Astrocyte (in vitro differentiated cells and primary cell): ENCODE data around the gene PAK4. TPM values are rescaled to one million over a fixed set of nuclear protein-coding genes. Genes with fewer than 3 reads are reported as not detected.

Experiments
- DNase-seq: peaks from one replicate; pipeline ENCODE4 v3.0.0-alpha.2; 2010; ENCODE audit warnings: low read depth
- FAIRE-seq: peaks from 2 replicates; lab custom pipeline; 2011; peaks lifted over from hg19 to GRCh38; lab: Jason Lieb, UNC
- H2AFZ ChIP-seq: 2 replicates; pipeline ENCODE4 v1.6.0; 2012; ENCODE audit warnings: low read depth, low read length, inconsistent platforms
- H3K27ac ChIP-seq: 2 replicates; pipeline ENCODE4 v1.5.1; 2011; ENCODE audit warnings: low read depth, low read length, inconsistent platforms
- H3K27me3 ChIP-seq: 2 replicates; pipeline ENCODE4 v1.6.0; 2011; ENCODE audit warnings: low read length, inconsistent platforms; ENCODE audit not compliant: insufficient read depth
- H3K36me3 ChIP-seq: 2 replicates; pipeline ENCODE4 v1.5.1; 2011; ENCODE audit warnings: low read length, inconsistent platforms; ENCODE audit not compliant: insufficient read depth
- H3K4me1 ChIP-seq: 2 replicates; pipeline ENCODE4 v1.5.1; 2011; ENCODE audit warnings: low read length, inconsistent platforms; ENCODE audit not compliant: insufficient read depth
- H3K4me2 ChIP-seq: 2 replicates; pipeline ENCODE4 v1.6.0; 2012; ENCODE audit warnings: low read length, inconsistent platforms
- H3K4me3 ChIP-seq: 2 replicates; pipeline ENCODE4 v1.5.1; 2011; ENCODE audit warnings: low read depth, mild to moderate bottlenecking, low read length, inconsistent platforms; ENCODE audit not compliant: insufficient read depth
- H3K79me2 ChIP-seq: 2 replicates; pipeline ENCODE4 v1.6.0; 2012; ENCODE audit warnings: mild to moderate bottlenecking, low read length, inconsistent platforms; ENCODE audit not compliant: insufficient read depth
- H3K9ac ChIP-seq: 2 replicates; pipeline ENCODE4 v1.6.0; 2012; ENCODE audit warnings: mild to moderate bottlenecking, low read length, inconsistent platforms
- H3K9me3 ChIP-seq: 2 replicates; pipeline ENCODE4 v1.5.1; 2012; ENCODE audit warnings: low read depth, mild to moderate bottlenecking, low read length, inconsistent platforms; ENCODE audit not compliant: insufficient read depth
- H4K20me1 ChIP-seq: 2 replicates; pipeline ENCODE4 v1.6.0; 2012; ENCODE audit warnings: low read length, inconsistent platforms; ENCODE audit not compliant: insufficient read depth
- H3K27ac Mint-ChIP-seq: one replicate; pipeline ENCODE4 v1.8.0; 2021; ENCODE audit warnings: mild to moderate bottlenecking, mixed read lengths; ENCODE audit not compliant: unreplicated experiment
- H3K27me3 Mint-ChIP-seq: one replicate; pipeline ENCODE4 v1.8.0; 2021; ENCODE audit warnings: low read depth, mixed read lengths; ENCODE audit not compliant: unreplicated experiment
- H3K36me3 Mint-ChIP-seq: one replicate; pipeline ENCODE4 v1.8.0; 2021; ENCODE audit warnings: low read depth, mixed read lengths; ENCODE audit not compliant: unreplicated experiment
- H3K4me1 Mint-ChIP-seq: one replicate; pipeline ENCODE4 v1.8.0; 2021; ENCODE audit warnings: low read depth, mixed read lengths; ENCODE audit not compliant: unreplicated experiment
- H3K4me3 Mint-ChIP-seq: one replicate; pipeline ENCODE4 v1.8.0; 2021; ENCODE audit warnings: mild to moderate bottlenecking, moderate library complexity, mixed read lengths; ENCODE audit not compliant: unreplicated experiment
- H3K9me3 Mint-ChIP-seq: one replicate; pipeline ENCODE4 v1.8.0; 2021; ENCODE audit warnings: mild to moderate bottlenecking, mixed read lengths; ENCODE audit not compliant: unreplicated experiment
- CTCF ChIP-seq: IDR thresholded peaks from 2 replicates; pipeline ENCODE4 v1.5.1; 2011; ENCODE audit warnings: low read depth, mild to moderate bottlenecking, inconsistent platforms, low read length, moderate library complexity; ENCODE audit not compliant: insufficient read depth
- EZH2 ChIP-seq: IDR thresholded peaks from 2 replicates; pipeline ENCODE4 v1.6.1; 2012; ENCODE audit warnings: mild to moderate bottlenecking, low read length, inconsistent platforms; ENCODE audit not compliant: insufficient read depth
- total RNA-seq: library from RNA; stranded (reverse); gene quantifications from 2 replicates; pipeline ENCODE4 v1.2.1, GENCODE V29; 2021

PAK4 gene
- total RNA-seq, 1 donor from 2014 or later = 48.0 TPM

GRCh38 chr19:39124136-39124764 is 1.3 kb upstream of the PAK4 start:
- Histone ChIP-seq H3K4me3 (no peak overlapping the region), H2AFZ (peak overlapping the region; percentile 47), H3K9me3 (no peaks in the 10 kb centered on the region), H3K36me3 (no peaks in the 10 kb centered on the region), H3K27ac (no peak overlapping the region), H3K27me3 (no peaks in the 10 kb centered on the region), H3K79me2 (peaks cover 35% of the 10 kb centered on the region), H3K4me1 (peaks cover 17% of the 10 kb centered on the region), H3K4me2 (no peak overlapping the region), H3K9ac (no peak overlapping the region), H4K20me1 (peaks cover 29% of the 10 kb centered on the region)
- Mint-ChIP-seq H3K4me3 (peak overlapping the region; percentile 56), H3K27ac (no peak overlapping the region), H3K9me3 (peaks cover 1% of the 10 kb centered on the region), H3K27me3 (peaks cover 2% of the 10 kb centered on the region), H3K4me1 (peaks cover 17% of the 10 kb centered on the region), H3K36me3 (no peaks in the 10 kb centered on the region)
- FAIRE-seq (no peak), DNase-seq (no peak)
- no peak for TF ChIP-seq EZH2

GRCh38 chr19:39125199-39125553 is 410 bp upstream of the PAK4 start:
- Histone ChIP-seq H3K4me2 (peak overlapping the region; percentile 99), H3K36me3 (no peaks in the 10 kb centered on the region), H3K4me1 (peaks cover 17% of the 10 kb centered on the region), H4K20me1 (peaks cover 33% of the 10 kb centered on the region), H2AFZ (peak overlapping the region; percentile 51), H3K27me3 (no peaks in the 10 kb centered on the region), H3K27ac (no peak overlapping the region), H3K9ac (no peak overlapping the region), H3K79me2 (peaks cover 44% of the 10 kb centered on the region), H3K4me3 (peak overlapping the region; percentile 36), H3K9me3 (no peaks in the 10 kb centered on the region)
- DNase-seq (no peak), FAIRE-seq (no peak)
- Mint-ChIP-seq H3K4me1 (peaks cover 19% of the 10 kb centered on the region), H3K4me3 (peak overlapping the region; percentile 98), H3K9me3 (peaks cover 1% of the 10 kb centered on the region), H3K27me3 (peaks cover 2% of the 10 kb centered on the region), H3K27ac (no peak overlapping the region), H3K36me3 (no peaks in the 10 kb centered on the region)
- no peak for TF ChIP-seq EZH2
- no peak for TF ChIP-seq CTCF

DNA sequence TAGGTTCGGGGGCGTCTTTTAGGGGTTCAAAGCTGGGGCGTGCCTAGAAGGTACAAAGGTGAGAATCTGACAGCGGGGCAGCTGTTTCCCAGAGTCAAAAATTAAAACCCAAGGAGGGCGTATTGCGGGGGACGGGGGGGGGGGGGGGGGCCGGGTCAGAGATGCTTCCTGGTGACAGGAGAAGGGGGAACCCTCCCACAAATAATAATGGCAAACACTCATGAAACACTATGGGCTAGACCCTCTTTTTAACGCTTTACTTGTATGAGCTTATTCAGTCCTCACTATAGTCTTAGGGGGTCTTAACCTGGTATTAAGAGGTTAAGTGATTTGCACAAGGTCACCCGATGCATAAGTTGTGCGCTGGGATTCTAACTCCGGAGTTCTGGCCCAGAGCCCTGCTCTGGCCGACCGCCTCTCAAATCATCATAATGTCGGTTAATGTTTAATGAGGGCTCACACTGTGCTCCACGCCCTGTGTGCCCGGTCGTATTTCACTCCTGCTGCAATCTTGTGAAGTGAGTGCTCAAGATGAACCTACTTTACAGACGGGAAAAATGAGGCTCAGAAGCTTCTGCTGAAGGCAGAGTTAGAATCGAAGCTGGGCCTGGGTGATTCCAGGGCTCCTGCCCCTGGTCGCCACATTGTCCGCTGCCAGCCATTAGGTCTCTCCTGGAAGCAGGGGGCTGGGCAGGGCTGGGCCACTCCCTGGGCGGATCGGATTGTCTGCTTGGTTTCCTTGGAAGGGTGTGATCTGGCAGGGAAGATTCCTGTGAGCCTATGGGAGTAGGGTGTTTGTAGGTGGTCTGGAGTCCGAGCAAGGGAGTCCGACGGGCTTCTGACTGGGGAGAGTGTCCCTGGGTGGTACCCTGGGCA is 964 bp downstream of the PAK4 start:
- DNase-seq = peak; percentile 24
- no peaks in the 10 kb centered on the region for H3K36me3 Mint-ChIP-seq
- Histone ChIP-seq H3K9ac (peak overlapping the region; percentile 86), H3K36me3 (no peaks in the 10 kb centered on the region), H3K79me2 (peaks cover 57% of the 10 kb centered on the region), H3K4me2 (peak overlapping the region; percentile 99), H3K9me3 (no peaks in the 10 kb centered on the region), H2AFZ (no peak overlapping the region), H3K4me3 (peak overlapping the region; percentile 79), H4K20me1 (peaks cover 44% of the 10 kb centered on the region), H3K27ac (no peak overlapping the region), H3K4me1 (peaks cover 26% of the 10 kb centered on the region), H3K27me3 (no peaks in the 10 kb centered on the region)
- H3K4me3 Mint-ChIP-seq = peak overlapping the region; percentile 98
- H3K27me3 Mint-ChIP-seq = no peaks in the 10 kb centered on the region
- peaks cover 31% of the 10 kb centered on the region for H3K4me1 Mint-ChIP-seq
- no peak for FAIRE-seq
- no peak for TF ChIP-seq CTCF
- no peak for TF ChIP-seq EZH2
- peak overlapping the region; percentile 62 for H3K27ac Mint-ChIP-seq
- H3K9me3 Mint-ChIP-seq = peaks cover 1% of the 10 kb centered on the region
